PC-9 (cell line): ENCODE measurements around the gene ARHGAP35.

Experiments
- CTCF ChIP-seq: fragments of 200-600 bp; sonication (generic); conservative IDR thresholded peaks from 2 replicates; pipeline ENCODE4 v1.6.1; 2017; ENCODE audit warnings: mixed run types, antibody characterized with exemption, mild to moderate bottlenecking, moderate library complexity
- EZH2 ChIP-seq: fragments of 200-600 bp; sonication (generic); IDR thresholded peaks from 2 replicates; pipeline ENCODE4 v1.8.0; 2017; ENCODE audit warnings: antibody characterized with exemption, low read depth

GRCh38 chr19:46849610-46850009 is 11.2 kb upstream of the ARHGAP35 start:
- TF ChIP-seq CTCF (no peak), EZH2 (no peak)
